ENCODE results near the gene TNFRSF14.

TNFRSF14 gene

GRCh38 chr1:2556277-2556677 is at the start of gene TNFRSF14:
TSS of gene TNFRSF14 (plus strand) at chr1:2556371. CDS start at chr1:2556665, 294 bp downstream.
- H3K27ac ChIP-seq (ENCODE audit: low read depth, low read length): peak within 1 kb of the TSS; percentile 83
- peak within 1 kb of the TSS; percentile 78 for H3K4me3 ChIP-seq (ENCODE audit: low read length)
- peaks cover 6% of the 10 kb centered on the region for H3K4me1 ChIP-seq (ENCODE audit: control insufficient read depth, insufficient read depth, low read length)
- no peaks in the 10 kb centered on the region for H3K27me3 ChIP-seq (ENCODE audit: control insufficient read depth, insufficient read depth, low read length)
- peak within 1 kb of the TSS; percentile 99 for H3K9ac ChIP-seq (ENCODE audit: low read length)
- peaks cover 11% of the 10 kb centered on the region for H3K36me3 ChIP-seq (ENCODE audit: control insufficient read depth, insufficient read depth, low read length)

- Histone ChIP-seq H3K27me3 (ENCODE audit: control insufficient read depth, insufficient read depth, low read length) (peaks cover 15% of the 10 kb centered on the region), H3K36me3 (ENCODE audit: control insufficient read depth, insufficient read depth, low read length) (peaks cover 27% of the 10 kb centered on the region), H3K4me3 (ENCODE audit: low read length) (no peak overlapping the region), H3K4me1 (ENCODE audit: control insufficient read depth, insufficient read depth, low read length) (no peaks in the 10 kb centered on the region), H3K27ac (ENCODE audit: low read depth, low read length) (no peak overlapping the region), H3K9ac (ENCODE audit: low read length) (no peak overlapping the region)
Observed at GRCh38 chr1:2506901-2507565, 49.1 kb upstream of the TNFRSF14 start.

GRCh38 chr1:2507744-2508155 is 48.4 kb upstream of the TNFRSF14 start:
- Histone ChIP-seq H3K27ac (ENCODE audit: low read depth, low read length) (no peak overlapping the region), H3K36me3 (ENCODE audit: control insufficient read depth, insufficient read depth, low read length) (peaks cover 30% of the 10 kb centered on the region), H3K4me1 (ENCODE audit: control insufficient read depth, insufficient read depth, low read length) (no peaks in the 10 kb centered on the region), H3K9ac (ENCODE audit: low read length) (no peak overlapping the region), H3K4me3 (ENCODE audit: low read length) (no peak overlapping the region), H3K27me3 (ENCODE audit: control insufficient read depth, insufficient read depth, low read length) (peaks cover 15% of the 10 kb centered on the region)

GRCh38 chr1:2508180-2508579 is 48.0 kb upstream of the TNFRSF14 start:
- H3K36me3 ChIP-seq (ENCODE audit: control insufficient read depth, insufficient read depth, low read length): peaks cover 35% of the 10 kb centered on the region
- H3K27ac ChIP-seq (ENCODE audit: low read depth, low read length): no peak overlapping the region
- peaks cover 13% of the 10 kb centered on the region for H3K27me3 ChIP-seq (ENCODE audit: control insufficient read depth, insufficient read depth, low read length)
- no peaks in the 10 kb centered on the region for H3K4me1 ChIP-seq (ENCODE audit: control insufficient read depth, insufficient read depth, low read length)
- no peak overlapping the region for H3K9ac ChIP-seq (ENCODE audit: low read length)
- H3K4me3 ChIP-seq (ENCODE audit: low read length): no peak overlapping the region

GRCh38 chr1:2508751-2509150 is 47.4 kb upstream of the TNFRSF14 start:
- Histone ChIP-seq H3K27ac (ENCODE audit: low read depth, low read length) (no peak overlapping the region), H3K4me3 (ENCODE audit: low read length) (no peak overlapping the region), H3K9ac (ENCODE audit: low read length) (no peak overlapping the region), H3K27me3 (ENCODE audit: control insufficient read depth, insufficient read depth, low read length) (peaks cover 8% of the 10 kb centered on the region), H3K4me1 (ENCODE audit: control insufficient read depth, insufficient read depth, low read length) (no peaks in the 10 kb centered on the region), H3K36me3 (ENCODE audit: control insufficient read depth, insufficient read depth, low read length) (peaks cover 40% of the 10 kb centered on the region)

GRCh38 chr1:2509589-2509988 is 46.6 kb upstream of the TNFRSF14 start:
- Histone ChIP-seq H3K4me1 (ENCODE audit: control insufficient read depth, insufficient read depth, low read length) (no peaks in the 10 kb centered on the region), H3K27ac (ENCODE audit: low read depth, low read length) (no peak overlapping the region), H3K27me3 (ENCODE audit: control insufficient read depth, insufficient read depth, low read length) (no peaks in the 10 kb centered on the region), H3K36me3 (ENCODE audit: control insufficient read depth, insufficient read depth, low read length) (peaks cover 45% of the 10 kb centered on the region), H3K9ac (ENCODE audit: low read length) (no peak overlapping the region), H3K4me3 (ENCODE audit: low read length) (no peak overlapping the region)

GRCh38 chr1:2510366-2511155 is 45.6 kb upstream of the TNFRSF14 start:
- H3K9ac ChIP-seq (ENCODE audit: low read length): no peak overlapping the region
- H3K36me3 ChIP-seq (ENCODE audit: control insufficient read depth, insufficient read depth, low read length): peaks cover 49% of the 10 kb centered on the region
- no peak overlapping the region for H3K27ac ChIP-seq (ENCODE audit: low read depth, low read length)
- H3K27me3 ChIP-seq (ENCODE audit: control insufficient read depth, insufficient read depth, low read length): no peaks in the 10 kb centered on the region
- H3K4me1 ChIP-seq (ENCODE audit: control insufficient read depth, insufficient read depth, low read length): no peaks in the 10 kb centered on the region
- H3K4me3 ChIP-seq (ENCODE audit: low read length): no peak overlapping the region

GRCh38 chr1:2512862-2513421 is 43.2 kb upstream of the TNFRSF14 start:
- Histone ChIP-seq H3K36me3 (ENCODE audit: control insufficient read depth, insufficient read depth, low read length) (peaks cover 68% of the 10 kb centered on the region), H3K27ac (ENCODE audit: low read depth, low read length) (no peak overlapping the region)

GRCh38 chr1:2513939-2514652 is 42.1 kb upstream of the TNFRSF14 start:
- Histone ChIP-seq H3K9ac (ENCODE audit: low read length) (no peak overlapping the region), H3K27me3 (ENCODE audit: control insufficient read depth, insufficient read depth, low read length) (no peaks in the 10 kb centered on the region), H3K27ac (ENCODE audit: low read depth, low read length) (no peak overlapping the region), H3K36me3 (ENCODE audit: control insufficient read depth, insufficient read depth, low read length) (peaks cover 79% of the 10 kb centered on the region), H3K4me1 (ENCODE audit: control insufficient read depth, insufficient read depth, low read length) (no peaks in the 10 kb centered on the region), H3K4me3 (ENCODE audit: low read length) (no peak overlapping the region)

More at GRCh38 chr1:2512862-2513421, 43.2 kb upstream of the TNFRSF14 start:
- Histone ChIP-seq H3K27me3 (ENCODE audit: control insufficient read depth, insufficient read depth, low read length) (no peaks in the 10 kb centered on the region), H3K4me3 (ENCODE audit: low read length) (no peak overlapping the region), H3K4me1 (ENCODE audit: control insufficient read depth, insufficient read depth, low read length) (no peaks in the 10 kb centered on the region), H3K9ac (ENCODE audit: low read length) (no peak overlapping the region)

- no peaks in the 10 kb centered on the region for H3K4me1 ChIP-seq (ENCODE audit: control insufficient read depth, insufficient read depth, low read length)
- no peak overlapping the region for H3K4me3 ChIP-seq (ENCODE audit: low read length)
- peaks cover 79% of the 10 kb centered on the region for H3K36me3 ChIP-seq (ENCODE audit: control insufficient read depth, insufficient read depth, low read length)
- no peak overlapping the region for H3K27ac ChIP-seq (ENCODE audit: low read depth, low read length)
- H3K27me3 ChIP-seq (ENCODE audit: control insufficient read depth, insufficient read depth, low read length): no peaks in the 10 kb centered on the region
- no peak overlapping the region for H3K9ac ChIP-seq (ENCODE audit: low read length)
Observed at GRCh38 chr1:2514863-2515762, 41.1 kb upstream of the TNFRSF14 start.

- no peak overlapping the region for H3K9ac ChIP-seq (ENCODE audit: low read length)
- peaks cover 76% of the 10 kb centered on the region for H3K36me3 ChIP-seq (ENCODE audit: control insufficient read depth, insufficient read depth, low read length)
Observed at GRCh38 chr1:2515763-2516080, 40.4 kb upstream of the TNFRSF14 start.

More at GRCh38 chr1:2515763-2516080, 40.4 kb upstream of the TNFRSF14 start:
- Histone ChIP-seq H3K4me1 (ENCODE audit: control insufficient read depth, insufficient read depth, low read length) (no peaks in the 10 kb centered on the region), H3K4me3 (ENCODE audit: low read length) (no peak overlapping the region), H3K27ac (ENCODE audit: low read depth, low read length) (no peak overlapping the region), H3K27me3 (ENCODE audit: control insufficient read depth, insufficient read depth, low read length) (no peaks in the 10 kb centered on the region)
